RWPE2 (cell line): ENCODE results near the gene AGPS.

Experiments
- ATAC-seq: fragments of 200-7000 bp; cut with Tn5 transposase; 3 replicates; pipeline ENCODE4 v1.9.1; 2021; ENCODE audit warnings: low read depth
- DNase-seq: peaks from one replicate; pipeline ENCODE4 v3.0.0-alpha.2; 2020; ENCODE audit warnings: low spot score
- H3K27ac ChIP-seq: fragments of 450-650 bp; 2 replicates; pipeline ENCODE4 v1.5.1; 2017; ENCODE audit warnings: mild to moderate bottlenecking; ENCODE audit not compliant: poor library complexity, severe bottlenecking
- H3K27me3 ChIP-seq: fragments of 250-450 bp; sonication (Bioruptor Pico); 2 replicates; pipeline ENCODE4 v1.5.1; 2021; ENCODE audit warnings: mild to moderate bottlenecking, moderate library complexity; ENCODE audit not compliant: insufficient read depth, poor library complexity, severe bottlenecking
- H3K36me3 ChIP-seq: fragments of 250-450 bp; sonication (Bioruptor Pico); 2 replicates; pipeline ENCODE4 v1.5.1; 2020; ENCODE audit warnings: low read depth, mild to moderate bottlenecking, moderate library complexity
- H3K4me1 ChIP-seq: fragments of 250-450 bp; sonication (Bioruptor Pico); 2 replicates; pipeline ENCODE4 v1.5.1; 2021; ENCODE audit warnings: mild to moderate bottlenecking, moderate library complexity; ENCODE audit not compliant: insufficient read depth, poor library complexity, severe bottlenecking
- H3K4me3 ChIP-seq: fragments of 250-450 bp; sonication (Bioruptor Pico); 2 replicates; pipeline ENCODE4 v1.5.1; 2021; ENCODE audit warnings: mild to moderate bottlenecking, moderate library complexity; ENCODE audit not compliant: severe bottlenecking
- H3K9me3 ChIP-seq: fragments of 250-450 bp; sonication (Bioruptor Pico); 2 replicates; pipeline ENCODE4 v1.5.1; 2021; ENCODE audit warnings: mild to moderate bottlenecking, moderate library complexity; ENCODE audit not compliant: severe bottlenecking
- TF ChIP-seq, protein P1 (sequence below): fragments of 450-650 bp; IDR thresholded peaks from one replicate; pipeline ENCODE4 v1.5.1; 2017; ENCODE audit warnings: mild to moderate bottlenecking, moderate library complexity; ENCODE audit not compliant: poor library complexity, severe bottlenecking

The AGPS gene

DNA sequence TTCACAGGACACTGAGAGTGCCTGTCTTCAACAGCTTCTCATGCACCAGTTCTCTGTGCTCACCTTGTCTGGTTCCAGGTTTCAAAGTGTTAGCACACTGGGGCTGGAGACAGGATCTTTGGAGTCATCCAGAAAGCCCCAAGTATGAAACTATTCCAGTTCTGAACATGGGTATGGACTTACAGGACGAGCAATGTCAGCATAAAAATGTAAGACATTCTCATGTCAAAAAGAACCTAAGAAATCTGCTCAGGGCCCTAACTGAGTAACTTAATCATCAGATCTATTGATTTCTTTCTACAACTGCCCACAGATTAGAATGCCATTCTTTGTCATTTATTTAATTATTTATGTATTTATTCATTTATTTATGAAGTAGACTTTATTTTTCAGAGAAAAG is 184.5 kb downstream of the AGPS start:
- Histone ChIP-seq H3K36me3 (no peaks in the 10 kb centered on the region), H3K27ac (no peak overlapping the region), H3K9me3 (no peaks in the 10 kb centered on the region), H3K4me3 (no peak overlapping the region), H3K4me1 (no peaks in the 10 kb centered on the region), H3K27me3 (no peaks in the 10 kb centered on the region)
- ATAC-seq (no peak), DNase-seq (no peak)
- TF ChIP-seq, protein P1, sequence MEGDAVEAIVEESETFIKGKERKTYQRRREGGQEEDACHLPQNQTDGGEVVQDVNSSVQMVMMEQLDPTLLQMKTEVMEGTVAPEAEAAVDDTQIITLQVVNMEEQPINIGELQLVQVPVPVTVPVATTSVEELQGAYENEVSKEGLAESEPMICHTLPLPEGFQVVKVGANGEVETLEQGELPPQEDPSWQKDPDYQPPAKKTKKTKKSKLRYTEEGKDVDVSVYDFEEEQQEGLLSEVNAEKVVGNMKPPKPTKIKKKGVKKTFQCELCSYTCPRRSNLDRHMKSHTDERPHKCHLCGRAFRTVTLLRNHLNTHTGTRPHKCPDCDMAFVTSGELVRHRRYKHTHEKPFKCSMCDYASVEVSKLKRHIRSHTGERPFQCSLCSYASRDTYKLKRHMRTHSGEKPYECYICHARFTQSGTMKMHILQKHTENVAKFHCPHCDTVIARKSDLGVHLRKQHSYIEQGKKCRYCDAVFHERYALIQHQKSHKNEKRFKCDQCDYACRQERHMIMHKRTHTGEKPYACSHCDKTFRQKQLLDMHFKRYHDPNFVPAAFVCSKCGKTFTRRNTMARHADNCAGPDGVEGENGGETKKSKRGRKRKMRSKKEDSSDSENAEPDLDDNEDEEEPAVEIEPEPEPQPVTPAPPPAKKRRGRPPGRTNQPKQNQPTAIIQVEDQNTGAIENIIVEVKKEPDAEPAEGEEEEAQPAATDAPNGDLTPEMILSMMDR, result no peak

DNA sequence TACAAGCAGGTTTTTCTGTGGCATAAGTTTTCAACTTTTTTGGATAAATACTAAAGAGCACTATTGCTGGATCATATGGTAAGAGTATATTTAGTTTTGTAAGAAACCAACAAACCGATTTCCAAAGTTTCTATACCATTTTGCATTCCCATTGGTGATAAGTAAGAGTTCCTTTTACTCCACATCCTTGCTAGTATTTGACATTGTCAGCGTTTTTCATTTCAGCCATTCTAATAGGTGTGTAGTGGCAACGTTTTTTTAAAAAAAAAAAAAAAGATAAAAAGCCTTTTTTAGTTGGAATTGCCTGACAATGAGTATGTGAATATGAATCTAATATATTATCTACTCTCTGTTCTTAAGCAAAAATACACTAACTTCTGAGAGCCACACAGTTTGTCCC is 185.9 kb downstream of the AGPS start:
- ATAC-seq, result no peak
- H3K4me1 ChIP-seq, result no peaks in the 10 kb centered on the region
- TF ChIP-seq, protein P1, result no peak
- no peak for DNase-seq
- no peaks in the 10 kb centered on the region for H3K36me3 ChIP-seq
- no peaks in the 10 kb centered on the region for H3K9me3 ChIP-seq
- H3K27ac ChIP-seq, result no peak overlapping the region
- no peak overlapping the region for H3K4me3 ChIP-seq
- no peaks in the 10 kb centered on the region for H3K27me3 ChIP-seq

DNA sequence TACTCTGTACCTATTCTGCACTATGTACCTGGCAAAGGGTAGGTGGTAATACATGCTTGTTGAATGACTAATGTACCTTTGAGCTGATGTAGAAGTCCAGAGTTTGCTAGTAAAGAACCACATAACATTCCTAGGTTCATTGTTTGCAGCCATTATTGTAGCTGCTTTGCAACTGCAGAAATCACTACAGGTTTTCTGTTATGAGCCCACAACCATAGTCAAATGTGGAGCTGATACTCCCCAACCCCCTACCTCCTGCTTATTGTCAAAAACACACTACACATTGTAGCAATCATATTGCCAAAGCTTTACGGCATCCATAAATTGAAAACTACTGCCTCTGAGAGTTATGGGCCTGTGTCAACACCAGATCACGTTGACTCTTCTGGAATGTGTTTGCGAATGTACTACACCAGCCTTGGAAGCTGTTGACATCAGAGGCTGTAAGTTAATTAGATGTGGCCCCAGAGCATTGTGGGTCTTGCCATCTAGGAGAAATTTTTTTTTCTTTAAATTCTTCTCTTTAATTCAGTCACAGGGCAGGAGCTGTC is 187.0 kb downstream of the AGPS start:
- Histone ChIP-seq H3K9me3 (no peaks in the 10 kb centered on the region), H3K27me3 (no peaks in the 10 kb centered on the region), H3K4me3 (no peak overlapping the region), H3K4me1 (no peaks in the 10 kb centered on the region), H3K27ac (no peak overlapping the region), H3K36me3 (no peaks in the 10 kb centered on the region)
- TF ChIP-seq, protein P1, result no peak
- DNase-seq (no peak), ATAC-seq (no peak; the same call in 2 of the 3 replicates)

DNA sequence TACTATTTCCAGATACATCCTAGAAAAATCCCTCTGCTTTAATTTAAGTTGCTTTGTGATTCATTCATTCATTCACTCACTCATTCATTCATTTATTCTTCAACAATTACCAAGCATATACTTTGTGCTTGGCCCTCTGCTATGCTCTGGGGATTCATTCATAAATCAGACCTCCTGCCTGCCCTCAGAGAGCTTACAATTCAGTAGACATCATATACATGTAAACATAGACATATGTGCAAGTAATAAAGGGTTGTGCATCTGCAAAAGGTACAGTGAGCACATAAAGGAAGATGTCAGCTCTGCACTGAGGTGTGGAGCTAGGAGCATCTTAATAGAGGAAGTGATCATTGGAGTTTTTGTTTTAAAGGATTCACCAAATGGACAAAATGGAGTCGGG is 189.4 kb downstream of the AGPS start:
- no peak overlapping the region for H3K4me3 ChIP-seq
- H3K27ac ChIP-seq, result no peak overlapping the region
- H3K9me3 ChIP-seq, result no peaks in the 10 kb centered on the region
- TF ChIP-seq, protein P1, result no peak
- H3K27me3 ChIP-seq, result no peaks in the 10 kb centered on the region
- no peak for ATAC-seq
- H3K4me1 ChIP-seq, result no peaks in the 10 kb centered on the region
- H3K36me3 ChIP-seq, result no peaks in the 10 kb centered on the region
- DNase-seq, result no peak

DNA sequence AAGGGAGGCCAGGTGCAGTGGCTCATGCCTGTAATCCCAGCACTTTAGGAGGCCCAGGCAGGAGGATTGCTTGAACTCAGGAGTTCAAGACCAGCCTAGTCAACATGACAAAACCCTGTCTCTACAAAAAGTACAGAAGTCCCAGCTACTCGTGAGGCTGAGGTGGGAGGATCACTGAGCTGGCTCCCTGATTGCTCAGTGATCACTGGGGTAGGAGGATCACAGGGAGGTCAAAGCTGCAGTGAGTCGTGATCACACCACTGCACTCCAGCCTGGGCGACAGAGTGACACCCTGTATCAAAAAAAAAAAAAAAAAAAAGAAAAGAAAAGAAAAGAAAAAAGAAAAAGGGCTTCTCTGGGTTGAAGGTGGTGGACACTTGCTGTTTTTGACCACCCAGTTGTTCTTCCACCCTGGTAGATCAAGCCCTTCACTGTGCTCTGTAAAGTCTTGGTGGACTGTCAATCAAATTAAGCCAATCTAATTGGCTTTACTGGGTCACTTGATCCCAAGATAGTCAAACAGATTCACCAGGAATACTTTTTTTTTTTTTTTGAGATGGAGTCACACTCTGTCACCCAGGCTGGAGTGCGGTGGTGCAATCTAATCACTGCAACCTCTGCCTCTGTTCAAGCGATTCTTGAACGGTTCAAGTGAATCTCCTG is 191.6 kb downstream of the AGPS start:
- no peak for ATAC-seq

More for the DNA sequence above, 191.6 kb downstream of the AGPS start:
- H3K9me3 ChIP-seq, result no peaks in the 10 kb centered on the region
- no peak for DNase-seq
- H3K4me1 ChIP-seq, result no peaks in the 10 kb centered on the region
- no peak overlapping the region for H3K4me3 ChIP-seq
- H3K27me3 ChIP-seq, result no peaks in the 10 kb centered on the region
- H3K27ac ChIP-seq, result no peak overlapping the region
- TF ChIP-seq, protein P1, result no peak
- no peaks in the 10 kb centered on the region for H3K36me3 ChIP-seq
